Ovary (tissue), 9 donors: ENCODE measurements around the gene GPC4. TPM values are rescaled to one million over a fixed set of nuclear protein-coding genes. Genes with fewer than 3 reads are reported as not detected.

ENCODE experiments used
- DNase-seq, 5 donors: peaks; one replicate each; pipeline ENCODE4 v3.0.0-alpha.2; 2019 to 2020
- H3K27ac ChIP-seq, 2 donors: fragments of 200-600 bp; one replicate each; pipeline versions ENCODE4 v1.5.1 to v1.8.0; 2019 to 2022
- H3K27me3 ChIP-seq: fragments of 200-600 bp; one replicate; pipeline ENCODE4 v1.8.0; 2022
- H3K36me3 ChIP-seq: fragments of 200-600 bp; sonication (generic); one replicate; pipeline ENCODE4 v1.5.1; 2019
- H3K4me1 ChIP-seq: one replicate; pipeline ENCODE4 v1.8.1; 2013; ENCODE audit warnings: mild to moderate bottlenecking, moderate library complexity; ENCODE audit not compliant: insufficient read depth
- H3K4me3 ChIP-seq: fragments of 200-600 bp; sonication (generic); one replicate; pipeline ENCODE4 v1.5.1; 2017
- H3K9me3 ChIP-seq, 2 donors: fragments of 200-600 bp in 1 of 2; sonication (generic) in 1 of 2; one replicate each; pipeline versions ENCODE4 v1.5.1 to v1.8.1; 2013 to 2019; ENCODE audit warnings: mild to moderate bottlenecking in 1 of 2, moderate library complexity in 1 of 2
- EP300 ChIP-seq: sonication (generic); formaldehyde crosslinking; IDR thresholded peaks from one replicate; pipeline ENCODE4 v1.6.1; 2017; ENCODE audit warnings: antibody characterized with exemption
- POLR2A ChIP-seq: fragments of 450-650 bp; IDR thresholded peaks from one replicate; pipeline ENCODE4 v1.6.1; 2017; ENCODE audit warnings: antibody characterized with exemption, mild to moderate bottlenecking, moderate library complexity
- WGBS, 3 donors: extraction: QIAGEN DNeasy Blood & Tissue Kit in 1 of 3; methylation state at CpG; one replicate each; pipeline versions ENCODE4 v1.1.5 to v1.1.7; 2013 to 2017; 5-methylcytosine and 5-hydroxymethylcytosine counted together
- intact Hi-C, 4 donors: fragments of 100-400 bp; cut with DNase I; formaldehyde crosslinking; loops; one replicate each; pipeline versions ENCODE4 v1.11.0 to v1.15.1; 2022 to 2023
- polyA plus RNA-seq, 2 donors: library from polyadenylated mRNA; stranded (reverse); fragments of 200-250 nt in 1 of 2; fragments of 350-450 nt in 1 of 2; fragmentation: Illumina TruSeq in 1 of 2; extraction: RNeasy Lipid Tissue Mini Kit (QIAGEN cat#74804) in 1 of 2; gene quantifications; one replicate each; pipeline ENCODE4 v1.2.3, GENCODE V29; 2013 to 2014
- total RNA-seq, 7 donors: library from RNA; depleted of rRNA in 2 of 7; stranded (reverse); fragments of >200 nt in 2 of 7; fragmentation: NEBNext Ultra II Directional in 3 of 7; extraction: Animal tissue kit (Norgen Biotek cat#: 25700) in 3 of 7; gene quantifications; one replicate each; pipeline versions ENCODE4 v1.1.0 to v1.2.4, GENCODE V29; 2016 to 2023
- TF ChIP-seq, protein P1 (sequence below), 3 donors: fragments of 450-650 bp in 2 of 3; fragments of 200-600 bp in 1 of 3; IDR thresholded peaks; one replicate each; pipeline versions ENCODE4 v1.5.1 to v1.8.0; 2016 to 2022; ENCODE audit warnings: antibody characterized with exemption in 3 of 3, mild to moderate bottlenecking in 1 of 3
- donor health status: DM: no; HTN: no; CAD: no; lungs with moderate emphysema.
- donor health status: DM: no; HTN: no; CAD: no.
- donor health status: Bipolar disorder and iron deficiency.
- donor health status: DM: yes; HTN: yes; CAD: no.
- donor health status: DM: no; HTN: no; CAD: no.
- donor health status: DM: yes; HTN: yes; CAD: no.

GPC4 gene
- total and polyA plus RNA-seq, 9 donors, result 9.0 to 21.7 (median 12.3) TPM

DNA sequence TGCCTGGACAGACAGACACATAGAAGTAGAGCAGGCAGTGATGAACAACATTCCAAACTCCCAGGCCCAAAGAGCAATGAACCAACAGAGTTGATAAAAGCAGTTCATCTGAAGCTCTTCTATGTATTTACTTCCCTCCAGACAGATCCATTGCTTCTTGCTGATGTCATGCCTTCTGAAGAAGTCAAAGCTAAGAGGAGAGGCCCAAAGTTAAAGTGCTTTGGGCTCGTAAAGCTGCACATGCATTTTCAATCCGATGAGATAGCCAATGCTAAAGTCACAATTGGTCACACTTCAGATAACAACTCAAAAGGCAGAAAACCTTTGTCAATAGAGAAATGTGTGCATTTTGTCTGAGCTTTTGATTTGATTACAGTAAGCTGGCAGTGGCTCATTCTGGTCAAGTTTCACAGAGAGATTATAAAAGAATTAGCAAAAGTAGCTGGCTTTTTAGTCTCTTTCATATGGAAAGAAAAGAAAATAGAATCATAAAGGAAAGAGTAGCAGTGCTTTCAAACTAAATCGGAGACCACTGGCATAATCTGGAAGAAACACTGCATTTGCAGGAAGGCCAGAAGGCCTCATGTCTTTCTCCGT lies 82.0 kb downstream of the GPC4 start:
- Histone ChIP-seq H3K36me3 (no peaks in the 10 kb centered on the region), H3K27me3 (no peaks in the 10 kb centered on the region), H3K27ac (no peak overlapping the region), H3K4me3 (no peak overlapping the region), H3K9me3 (no peaks in the 10 kb centered on the region), H3K4me1 (no peaks in the 10 kb centered on the region)
- whole genome bisulfite sequencing, 3 donors, result 81 to 85% (median 82%) methylated on average over 4 of the region's 4 CpGs
- DNase-seq, result no peak
- TF ChIP-seq, protein P1, sequence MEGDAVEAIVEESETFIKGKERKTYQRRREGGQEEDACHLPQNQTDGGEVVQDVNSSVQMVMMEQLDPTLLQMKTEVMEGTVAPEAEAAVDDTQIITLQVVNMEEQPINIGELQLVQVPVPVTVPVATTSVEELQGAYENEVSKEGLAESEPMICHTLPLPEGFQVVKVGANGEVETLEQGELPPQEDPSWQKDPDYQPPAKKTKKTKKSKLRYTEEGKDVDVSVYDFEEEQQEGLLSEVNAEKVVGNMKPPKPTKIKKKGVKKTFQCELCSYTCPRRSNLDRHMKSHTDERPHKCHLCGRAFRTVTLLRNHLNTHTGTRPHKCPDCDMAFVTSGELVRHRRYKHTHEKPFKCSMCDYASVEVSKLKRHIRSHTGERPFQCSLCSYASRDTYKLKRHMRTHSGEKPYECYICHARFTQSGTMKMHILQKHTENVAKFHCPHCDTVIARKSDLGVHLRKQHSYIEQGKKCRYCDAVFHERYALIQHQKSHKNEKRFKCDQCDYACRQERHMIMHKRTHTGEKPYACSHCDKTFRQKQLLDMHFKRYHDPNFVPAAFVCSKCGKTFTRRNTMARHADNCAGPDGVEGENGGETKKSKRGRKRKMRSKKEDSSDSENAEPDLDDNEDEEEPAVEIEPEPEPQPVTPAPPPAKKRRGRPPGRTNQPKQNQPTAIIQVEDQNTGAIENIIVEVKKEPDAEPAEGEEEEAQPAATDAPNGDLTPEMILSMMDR (IDR thresholded peaks at IDR 0.05), result no peak
- TF ChIP-seq POLR2A, result no peak
- no peak for TF ChIP-seq EP300
- intact Hi-C loops, result loop anchor here in 2 of 4 donors (10.0 kb wide), 2 partner anchors 332 to 342 kb away; no protein-coding TSS in a partner anchor

DNA sequence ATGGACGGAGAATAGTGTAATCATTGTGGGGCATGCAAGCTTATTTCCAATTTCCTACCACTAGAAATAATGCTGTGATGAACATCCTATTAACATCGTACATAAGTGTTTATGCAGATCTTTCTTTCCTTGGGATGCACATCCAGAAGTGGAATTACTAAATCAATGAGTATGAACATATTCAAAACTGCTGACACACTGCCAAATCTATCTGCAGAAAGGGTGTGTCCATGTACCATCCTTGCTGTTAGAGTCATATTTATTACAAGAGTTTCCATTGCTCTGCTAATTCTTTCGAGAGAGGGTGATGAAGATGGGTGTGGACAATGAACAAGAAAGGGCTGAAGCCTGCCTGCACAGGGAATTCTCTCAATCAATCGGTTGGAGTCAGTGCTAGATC lies 82.6 kb downstream of the GPC4 start:
- DNase-seq, result no peak
- no peaks in the 10 kb centered on the region for H3K9me3 ChIP-seq
- no peaks in the 10 kb centered on the region for H3K4me1 ChIP-seq
- intact Hi-C loops, result loop anchor here in 2 of 4 donors (10.0 kb wide), 2 partner anchors 332 to 342 kb away; no protein-coding TSS in a partner anchor
- TF ChIP-seq EP300 (no peak), POLR2A (no peak)
- TF ChIP-seq, protein P1 (IDR thresholded peaks at IDR 0.05), result no peak
- 78 to 89% (median 84%) methylated on average over 4 of the region's 4 CpGs for WGBS, 3 donors
- H3K27me3 ChIP-seq, result no peaks in the 10 kb centered on the region
- no peak overlapping the region for H3K27ac ChIP-seq
- no peaks in the 10 kb centered on the region for H3K36me3 ChIP-seq
- H3K4me3 ChIP-seq, result no peak overlapping the region

DNA sequence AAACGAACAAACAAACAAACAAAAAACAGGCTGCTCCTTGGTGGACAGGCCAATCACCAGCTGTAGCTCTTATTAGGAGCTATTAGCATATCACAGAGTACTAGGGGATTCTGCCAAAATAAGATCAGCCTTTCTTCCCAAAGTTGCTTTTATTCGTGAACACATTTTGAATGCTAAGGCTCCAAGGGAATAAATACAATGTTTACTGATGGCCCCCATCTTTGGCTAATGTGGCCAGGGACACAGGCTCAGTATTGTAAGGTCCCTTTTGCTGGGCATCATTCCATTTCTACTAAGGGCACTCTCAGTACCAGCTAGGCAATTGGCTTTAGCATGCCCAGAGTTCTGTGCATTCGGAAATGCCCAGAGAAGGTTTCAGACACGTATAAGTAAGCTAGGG lies 84.3 kb downstream of the GPC4 start:
- 64 to 78% (median 74%) methylated on average over 4 of the region's 4 CpGs for WGBS, 3 donors
- Histone ChIP-seq H3K27ac (no peak overlapping the region), H3K27me3 (no peaks in the 10 kb centered on the region), H3K36me3 (no peaks in the 10 kb centered on the region), H3K4me1 (no peaks in the 10 kb centered on the region), H3K9me3 (no peaks in the 10 kb centered on the region), H3K4me3 (no peak overlapping the region)
- TF ChIP-seq EP300 (no peak), POLR2A (no peak)
- TF ChIP-seq, protein P1 (IDR thresholded peaks at IDR 0.05), result no peak
- no peak for DNase-seq
- intact Hi-C loops, result loop anchor here in 2 of 4 donors (10.0 kb wide), 2 partner anchors 334 to 344 kb away; no protein-coding TSS in a partner anchor

DNA sequence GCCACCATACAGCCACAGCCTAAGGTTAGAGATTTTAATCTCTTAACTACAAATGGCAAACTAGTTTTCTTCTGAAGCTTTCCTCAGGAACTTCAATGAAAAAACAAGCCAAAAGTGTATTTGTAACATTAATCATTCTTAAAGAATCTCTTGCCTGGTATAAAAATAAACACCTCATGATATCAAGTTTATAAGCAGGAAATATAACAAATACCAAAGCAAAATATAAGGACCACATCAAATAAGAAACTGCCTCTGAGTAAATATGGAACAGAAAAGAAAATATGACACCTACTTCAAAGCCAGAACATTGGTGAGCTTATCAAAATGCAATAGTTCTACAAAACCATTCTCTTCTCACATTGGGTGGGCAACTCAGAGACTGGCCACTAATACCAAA lies 89.9 kb downstream of the GPC4 start:
- DNase-seq, result no peak
- Histone ChIP-seq H3K9me3 (no peaks in the 10 kb centered on the region), H3K27me3 (no peaks in the 10 kb centered on the region), H3K27ac (no peak overlapping the region), H3K36me3 (no peaks in the 10 kb centered on the region), H3K4me3 (no peak overlapping the region), H3K4me1 (no peaks in the 10 kb centered on the region)
- TF ChIP-seq EP300 (no peak), POLR2A (no peak)
- TF ChIP-seq, protein P1 (IDR thresholded peaks at IDR 0.05), result no peak
- intact Hi-C loops, result no loop called here
